ENCODE results near the gene DPH6. TPM values are rescaled to one million over a fixed set of nuclear protein-coding genes. Genes with fewer than 3 reads are reported as not detected.

Gene DPH6
- total RNA-seq, 4 donors from 2014 or later: 17.0 to 41.3 (median 26.0) TPM

DNA sequence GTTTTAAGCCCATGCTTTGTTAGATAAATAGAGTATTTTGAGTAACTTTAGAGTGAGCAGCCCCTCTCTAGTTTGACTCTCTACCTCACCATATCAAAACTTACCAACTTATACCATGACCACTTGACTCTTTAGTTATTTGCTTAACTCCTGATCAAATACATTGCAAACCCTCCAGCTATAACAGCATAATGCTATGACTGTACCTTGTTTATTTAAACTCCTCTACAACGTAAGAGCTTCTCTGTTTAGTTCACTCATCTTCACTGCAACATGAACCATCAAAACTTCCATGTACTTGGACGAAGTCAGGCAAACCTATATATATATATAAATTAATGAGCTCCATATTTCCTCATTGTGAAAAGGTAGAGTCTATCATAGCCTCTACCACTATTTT lies 218.2 kb downstream of the DPH6 start:
- DNase-seq: no peak
- H3K27ac ChIP-seq: no peak overlapping the region
- no peaks in the 10 kb centered on the region for H3K27me3 ChIP-seq
- H3K36me3 ChIP-seq: no peaks in the 10 kb centered on the region
- H3K4me1 ChIP-seq: no peaks in the 10 kb centered on the region
- H3K9me3 ChIP-seq: no peaks in the 10 kb centered on the region
- TF ChIP-seq POLR2A (IDR thresholded peaks at IDR 0.05): no peak
- TF ChIP-seq, protein P1, sequence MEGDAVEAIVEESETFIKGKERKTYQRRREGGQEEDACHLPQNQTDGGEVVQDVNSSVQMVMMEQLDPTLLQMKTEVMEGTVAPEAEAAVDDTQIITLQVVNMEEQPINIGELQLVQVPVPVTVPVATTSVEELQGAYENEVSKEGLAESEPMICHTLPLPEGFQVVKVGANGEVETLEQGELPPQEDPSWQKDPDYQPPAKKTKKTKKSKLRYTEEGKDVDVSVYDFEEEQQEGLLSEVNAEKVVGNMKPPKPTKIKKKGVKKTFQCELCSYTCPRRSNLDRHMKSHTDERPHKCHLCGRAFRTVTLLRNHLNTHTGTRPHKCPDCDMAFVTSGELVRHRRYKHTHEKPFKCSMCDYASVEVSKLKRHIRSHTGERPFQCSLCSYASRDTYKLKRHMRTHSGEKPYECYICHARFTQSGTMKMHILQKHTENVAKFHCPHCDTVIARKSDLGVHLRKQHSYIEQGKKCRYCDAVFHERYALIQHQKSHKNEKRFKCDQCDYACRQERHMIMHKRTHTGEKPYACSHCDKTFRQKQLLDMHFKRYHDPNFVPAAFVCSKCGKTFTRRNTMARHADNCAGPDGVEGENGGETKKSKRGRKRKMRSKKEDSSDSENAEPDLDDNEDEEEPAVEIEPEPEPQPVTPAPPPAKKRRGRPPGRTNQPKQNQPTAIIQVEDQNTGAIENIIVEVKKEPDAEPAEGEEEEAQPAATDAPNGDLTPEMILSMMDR (IDR thresholded peaks at IDR 0.05): no peak
- H3K4me3 ChIP-seq: no peak overlapping the region

DNA sequence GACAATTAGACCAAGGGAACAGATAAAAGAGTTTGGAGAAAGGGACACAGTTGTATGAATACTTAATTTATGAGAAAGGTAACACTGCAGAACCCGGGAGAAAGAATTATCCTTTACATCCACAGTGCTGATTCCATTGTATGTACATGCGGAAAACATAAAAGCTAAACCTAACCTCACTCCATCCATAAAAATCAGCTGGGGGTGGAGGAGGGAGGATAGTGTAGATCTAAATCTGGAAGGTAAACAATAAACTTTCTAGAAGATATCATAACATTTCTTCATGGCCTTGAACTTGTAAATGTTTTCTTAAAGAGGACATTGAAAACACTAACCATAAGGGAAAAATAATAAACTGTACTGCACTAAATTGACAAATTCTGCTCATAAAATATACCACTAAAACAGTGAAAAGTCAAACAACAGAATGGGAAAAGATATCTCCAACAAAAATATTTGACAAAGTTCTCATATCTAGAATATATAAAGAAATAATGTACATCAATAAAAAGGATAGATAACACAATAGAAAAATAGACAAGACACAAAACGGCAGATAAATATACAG lies 220.5 kb downstream of the DPH6 start:
- H3K27ac ChIP-seq: no peak overlapping the region
- TF ChIP-seq POLR2A (IDR thresholded peaks at IDR 0.05): no peak
- TF ChIP-seq, protein P1 (IDR thresholded peaks at IDR 0.05): no peak
- H3K9me3 ChIP-seq: no peaks in the 10 kb centered on the region
- H3K27me3 ChIP-seq: no peaks in the 10 kb centered on the region
- DNase-seq: no peak
- no peaks in the 10 kb centered on the region for H3K4me1 ChIP-seq
- H3K36me3 ChIP-seq: no peaks in the 10 kb centered on the region
- no peak overlapping the region for H3K4me3 ChIP-seq

DNA sequence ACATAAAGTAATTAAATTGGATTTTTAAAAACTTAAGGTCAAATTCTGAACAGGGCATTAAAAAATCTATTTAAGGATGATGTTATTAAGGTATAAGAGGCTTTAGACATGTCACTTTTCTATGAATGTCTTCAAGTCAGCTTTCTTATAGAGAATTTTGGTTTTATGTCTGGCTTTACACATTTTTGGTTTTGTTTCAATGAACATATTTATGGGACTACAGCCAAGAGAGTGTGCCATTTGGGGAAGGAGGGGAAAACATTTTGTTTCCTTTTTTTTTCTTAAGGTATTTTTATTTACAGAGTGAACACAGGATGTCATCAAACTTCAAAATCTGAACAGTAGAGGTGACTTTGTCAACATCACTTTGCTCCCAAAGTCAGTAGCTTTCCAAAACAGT lies 222.8 kb downstream of the DPH6 start:
- H3K4me3 ChIP-seq: no peak overlapping the region
- DNase-seq: no peak
- H3K4me1 ChIP-seq: no peaks in the 10 kb centered on the region
- H3K27me3 ChIP-seq: no peaks in the 10 kb centered on the region
- H3K27ac ChIP-seq: no peak overlapping the region
- TF ChIP-seq POLR2A (IDR thresholded peaks at IDR 0.05): no peak
- TF ChIP-seq, protein P1 (IDR thresholded peaks at IDR 0.05): no peak
- H3K36me3 ChIP-seq: no peaks in the 10 kb centered on the region
- H3K9me3 ChIP-seq: no peaks in the 10 kb centered on the region

DNA sequence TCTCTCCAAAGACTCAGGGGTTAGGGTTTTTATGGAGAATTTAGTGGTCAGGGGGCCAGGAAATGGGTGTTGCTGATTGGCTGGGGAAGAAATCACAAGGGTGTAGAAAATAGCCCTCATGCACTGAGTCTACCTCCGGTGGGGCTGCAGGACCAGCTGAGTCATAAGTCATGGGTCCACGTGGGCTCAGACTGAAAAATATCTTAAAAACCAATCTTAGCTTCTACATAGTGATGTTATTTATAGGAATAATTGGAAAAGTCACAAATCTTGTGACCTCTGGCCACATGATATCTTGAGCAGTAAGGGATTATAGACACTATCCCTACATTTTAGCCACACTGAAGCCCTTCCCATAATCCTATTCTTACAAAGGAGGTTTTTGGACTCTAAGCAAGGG lies 224.0 kb downstream of the DPH6 start:
- no peaks in the 10 kb centered on the region for H3K9me3 ChIP-seq
- H3K4me3 ChIP-seq: no peak overlapping the region
- no peaks in the 10 kb centered on the region for H3K27me3 ChIP-seq
- DNase-seq: no peak
- no peaks in the 10 kb centered on the region for H3K36me3 ChIP-seq
- H3K27ac ChIP-seq: no peak overlapping the region
- TF ChIP-seq POLR2A (IDR thresholded peaks at IDR 0.05): no peak
- TF ChIP-seq, protein P1 (IDR thresholded peaks at IDR 0.05): no peak
- no peaks in the 10 kb centered on the region for H3K4me1 ChIP-seq

DNA sequence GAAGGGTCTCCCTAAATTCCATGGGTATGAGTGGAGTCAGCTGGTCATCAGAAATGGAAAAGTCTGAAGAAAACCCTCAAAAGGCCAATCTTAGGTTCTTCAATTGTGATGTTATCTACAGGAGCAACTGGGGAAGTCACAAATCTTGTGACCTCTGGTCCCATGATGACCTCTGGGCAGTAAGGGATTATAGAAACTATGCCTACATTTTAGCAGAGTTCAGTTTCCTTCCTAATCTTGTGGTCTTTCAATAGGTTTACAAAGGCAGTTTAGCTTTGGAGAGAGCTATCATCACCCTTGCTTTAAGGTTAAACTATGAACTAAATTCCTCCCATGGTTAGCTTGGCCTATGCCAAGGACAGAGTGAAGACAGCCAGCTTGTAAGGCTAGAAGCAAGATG lies 225.1 kb downstream of the DPH6 start:
- H3K4me1 ChIP-seq: no peaks in the 10 kb centered on the region
- no peak for DNase-seq
- H3K4me3 ChIP-seq: no peak overlapping the region
- H3K9me3 ChIP-seq: no peaks in the 10 kb centered on the region
- H3K36me3 ChIP-seq: no peaks in the 10 kb centered on the region
- no peak for TF ChIP-seq POLR2A (IDR thresholded peaks at IDR 0.05)
- TF ChIP-seq, protein P1 (IDR thresholded peaks at IDR 0.05): no peak
- no peak overlapping the region for H3K27ac ChIP-seq
- no peaks in the 10 kb centered on the region for H3K27me3 ChIP-seq

Small RNAs within 50 kb of the gene (small RNA-seq; reads per million reads assigned to genes)
- gene AC019288.1: 0 reads per million in 2 donors
- gene MIR3942: 0 to 0.06 reads per million in 2 donors

Measured in Peyer's patch (tissue), 4 donors.